Fibroblast of skin of left quadriceps (primary cell): ENCODE measurements around the gene NCF2.
A peak's percentile ranks its signal among the peaks of the same experiment; 100 is the strongest.

Experiments
- DNase-seq, 2 experiments: peaks; one replicate each; pipeline ENCODE4 v3.0.0-alpha.2; 2013; ENCODE audit warnings: low read depth in 2 of 2

Gene NCF2

GRCh38 chr1:183551924-183552323 lies 38.3 kb downstream of the NCF2 start:
- DNase-seq, result no peak

DNA sequence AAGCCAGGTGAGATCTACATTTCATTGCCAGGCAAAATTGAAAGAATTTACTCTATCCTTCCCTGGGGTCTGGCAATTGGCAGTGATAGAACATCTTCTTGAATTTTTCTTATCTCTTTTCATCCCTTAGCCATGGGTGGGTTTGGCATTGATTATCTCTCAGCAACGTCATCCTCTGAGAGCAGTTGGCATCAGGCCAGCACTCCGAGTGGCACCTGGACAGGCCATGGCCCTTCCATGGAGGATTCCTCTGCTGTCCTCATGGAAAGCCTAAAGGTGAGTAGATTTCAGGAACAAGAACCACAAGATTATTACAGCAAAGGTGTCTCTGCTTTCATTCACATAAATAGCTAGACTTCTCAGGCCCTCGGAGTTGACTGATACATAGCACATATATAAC lies 39.3 kb downstream of the NCF2 start:
- DNase-seq, result no peak

- no peak for DNase-seq
Measured at GRCh38 chr1:183548116-183548515, 42.1 kb downstream of the NCF2 start.

GRCh38 chr1:183546427-183546826 lies 43.8 kb downstream of the NCF2 start:
- DNase-seq, result no peak

GRCh38 chr1:183544598-183545297 lies 45.5 kb downstream of the NCF2 start:
- no peak for DNase-seq

GRCh38 chr1:183543619-183544204 lies 46.5 kb downstream of the NCF2 start:
- peak; percentile 36 for DNase-seq

GRCh38 chr1:183537405-183537804 lies 52.9 kb downstream of the NCF2 start:
- DNase-seq, result no peak

- DNase-seq, result no peak
Measured at GRCh38 chr1:183533617-183534174, 56.6 kb downstream of the NCF2 start.

DNA sequence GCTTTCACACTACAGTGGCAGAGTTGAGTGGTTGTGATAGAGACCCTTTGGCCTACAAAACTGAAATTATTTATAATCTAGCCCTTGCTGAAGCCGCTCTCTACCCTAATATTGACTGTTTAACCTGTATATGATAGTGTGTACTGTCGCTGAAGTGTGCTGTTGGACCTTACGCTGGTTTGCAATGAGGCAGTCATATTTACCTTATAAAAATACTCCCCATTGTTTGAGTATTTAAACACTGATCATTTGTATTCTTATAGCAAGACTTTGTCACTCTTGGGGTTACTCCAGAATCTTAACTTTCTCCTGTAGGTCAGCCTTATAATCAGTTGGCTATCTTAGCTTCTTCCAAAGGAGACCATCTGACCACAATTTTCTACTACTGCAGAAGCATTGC lies 61.7 kb downstream of the NCF2 start:
- no peak for DNase-seq

DNA sequence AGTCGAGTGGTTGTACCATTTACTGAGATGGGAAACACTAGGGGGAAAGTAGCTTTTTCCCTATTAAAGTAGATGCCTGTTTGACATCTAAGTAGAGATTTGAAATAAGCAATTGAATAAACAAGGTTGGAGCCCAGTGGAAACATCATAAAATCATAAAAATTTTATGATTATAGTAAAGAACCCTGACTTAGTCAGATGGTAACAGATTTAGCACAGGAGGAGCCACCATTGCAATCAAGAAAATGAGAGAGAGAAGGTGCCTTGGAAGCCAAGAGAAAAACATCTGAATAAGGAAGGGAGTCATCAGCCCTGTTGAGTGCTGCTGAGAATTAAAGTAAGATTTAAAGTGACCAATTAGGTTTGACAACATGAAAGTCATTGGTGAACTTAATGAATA lies 68.2 kb downstream of the NCF2 start:
- no peak for DNase-seq

- no peak for DNase-seq
Measured at GRCh38 chr1:183520379-183520778, 69.9 kb downstream of the NCF2 start.

DNA sequence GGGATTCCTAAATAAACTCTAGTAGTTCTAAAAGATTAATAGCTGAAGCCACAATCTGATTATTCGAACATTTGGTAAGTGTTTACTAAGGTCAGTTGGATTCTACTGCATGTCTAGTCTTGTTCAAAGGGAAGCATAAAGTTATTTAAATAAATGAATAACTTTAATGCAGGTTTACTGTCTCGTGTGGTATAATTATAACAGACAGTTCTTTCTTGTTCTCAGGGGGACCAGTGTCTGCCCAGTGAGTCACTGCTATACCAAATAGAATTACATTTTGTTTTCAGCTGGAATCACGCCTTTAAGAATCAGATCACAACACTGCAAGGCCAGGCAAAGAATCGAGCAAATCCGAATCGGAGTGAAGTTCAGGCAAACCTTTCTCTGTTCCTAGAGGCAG lies 72.9 kb downstream of the NCF2 start:
- DNase-seq, result no peak

DNA sequence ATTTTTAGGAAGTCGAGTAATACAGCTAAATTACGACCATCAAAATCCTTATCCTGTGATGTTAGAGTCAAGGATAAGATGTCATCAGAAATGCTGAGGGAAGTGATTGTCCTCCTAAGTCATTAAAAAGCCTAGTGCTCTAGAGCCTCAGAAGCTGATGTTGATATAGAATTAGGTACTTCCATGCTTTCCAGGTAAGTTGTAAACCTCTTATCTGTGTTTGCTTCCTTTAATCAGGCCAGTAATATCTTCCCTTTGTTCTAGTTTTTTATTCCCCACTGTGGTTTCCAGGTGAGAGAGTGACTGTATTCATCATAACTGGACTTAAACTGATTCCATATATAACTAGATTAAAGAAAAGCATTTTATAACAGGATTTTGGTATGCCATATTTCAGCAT lies 73.5 kb downstream of the NCF2 start:
- no peak for DNase-seq

DNA sequence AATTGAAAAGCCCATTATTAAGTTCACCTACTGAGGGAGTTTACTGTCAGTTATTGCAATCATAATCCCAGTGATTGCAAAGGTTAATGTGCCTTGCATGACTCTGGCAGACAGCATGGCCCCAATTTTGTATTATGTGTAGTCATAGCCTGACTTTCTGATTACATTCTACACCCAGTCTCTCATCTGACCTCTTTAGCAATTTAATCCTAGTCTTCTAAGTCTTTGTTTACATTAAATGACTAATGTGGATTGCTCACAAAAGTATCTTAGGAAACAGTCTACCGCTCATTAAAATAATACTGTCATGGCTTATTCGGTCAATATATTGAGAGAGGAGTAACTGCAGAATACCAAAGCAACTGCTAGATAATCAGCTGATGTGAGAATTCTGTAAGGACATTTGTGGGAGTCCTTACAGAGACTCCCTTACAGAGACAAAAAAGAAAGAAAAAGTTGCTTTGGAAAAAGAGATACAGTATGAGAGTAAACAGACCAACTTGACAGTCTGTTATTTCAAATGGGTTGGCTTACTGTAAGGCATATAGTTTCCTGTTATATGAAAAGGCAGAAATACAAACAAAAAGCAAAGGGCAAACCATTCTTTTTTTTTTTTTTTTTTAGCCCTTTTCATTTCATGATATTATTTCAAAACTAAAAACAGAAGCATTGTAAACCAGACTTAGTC lies 75.1 kb downstream of the NCF2 start:
- DNase-seq, result peak; percentile 32 to 34

- no peak for DNase-seq
Measured at GRCh38 chr1:183514235-183514634, 76.0 kb downstream of the NCF2 start.

- DNase-seq, result no peak
Measured at GRCh38 chr1:183512450-183512849, 77.8 kb downstream of the NCF2 start.

GRCh38 chr1:183508694-183509093 lies 81.6 kb downstream of the NCF2 start:
- no peak for DNase-seq

GRCh38 chr1:183506561-183506960 lies 83.7 kb downstream of the NCF2 start:
- DNase-seq, result peak; percentile 4 to 9
